DOHH2 (cell line): ENCODE data around the gene NPAS3.

ENCODE experiments used
- EZH2phosphoT487 ChIP-seq: fragments of 200-600 bp; sonication (generic); IDR thresholded peaks from 2 replicates; pipeline ENCODE4 v1.6.1; 2017; ENCODE audit warnings: borderline replicate concordance, mild to moderate bottlenecking, antibody characterized with exemption, low read length, moderate library complexity, mixed read lengths
- TF ChIP-seq, protein P1 (sequence below): fragments of 200-600 bp; sonication (generic); IDR thresholded peaks from one replicate; pipeline ENCODE4 v1.5.1; 2014; ENCODE audit warnings: antibody characterized with exemption, mild to moderate bottlenecking, low read depth, low read length; ENCODE audit not compliant: poor library complexity, severe bottlenecking

DNA sequence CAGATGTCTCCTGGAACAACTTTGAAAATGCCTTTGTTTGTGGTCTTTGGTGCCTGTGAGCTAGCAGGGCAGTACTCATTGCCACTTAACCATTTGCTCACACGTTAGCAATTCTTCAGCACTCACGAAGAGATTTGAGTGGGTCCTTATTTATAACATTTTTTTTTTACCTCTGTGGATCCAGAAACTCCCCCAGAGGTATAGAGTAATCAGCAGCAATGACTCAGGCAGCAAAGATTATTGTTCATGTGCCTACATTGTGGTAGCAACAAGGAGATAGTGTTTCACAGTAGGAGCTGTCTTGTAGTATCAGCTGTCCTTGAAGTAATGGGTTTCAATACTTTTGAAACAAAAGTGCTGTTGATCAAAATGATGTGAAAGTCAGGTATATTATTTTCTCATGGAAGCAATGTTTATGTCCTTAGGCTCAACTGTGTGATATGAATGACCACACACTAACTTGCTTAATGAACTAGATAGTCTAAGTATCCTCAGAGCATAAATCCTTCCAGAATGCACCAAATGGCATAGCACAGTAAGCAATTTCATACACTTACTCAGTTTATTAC lies 708.1 kb downstream of the NPAS3 start:
- TF ChIP-seq, protein P1, sequence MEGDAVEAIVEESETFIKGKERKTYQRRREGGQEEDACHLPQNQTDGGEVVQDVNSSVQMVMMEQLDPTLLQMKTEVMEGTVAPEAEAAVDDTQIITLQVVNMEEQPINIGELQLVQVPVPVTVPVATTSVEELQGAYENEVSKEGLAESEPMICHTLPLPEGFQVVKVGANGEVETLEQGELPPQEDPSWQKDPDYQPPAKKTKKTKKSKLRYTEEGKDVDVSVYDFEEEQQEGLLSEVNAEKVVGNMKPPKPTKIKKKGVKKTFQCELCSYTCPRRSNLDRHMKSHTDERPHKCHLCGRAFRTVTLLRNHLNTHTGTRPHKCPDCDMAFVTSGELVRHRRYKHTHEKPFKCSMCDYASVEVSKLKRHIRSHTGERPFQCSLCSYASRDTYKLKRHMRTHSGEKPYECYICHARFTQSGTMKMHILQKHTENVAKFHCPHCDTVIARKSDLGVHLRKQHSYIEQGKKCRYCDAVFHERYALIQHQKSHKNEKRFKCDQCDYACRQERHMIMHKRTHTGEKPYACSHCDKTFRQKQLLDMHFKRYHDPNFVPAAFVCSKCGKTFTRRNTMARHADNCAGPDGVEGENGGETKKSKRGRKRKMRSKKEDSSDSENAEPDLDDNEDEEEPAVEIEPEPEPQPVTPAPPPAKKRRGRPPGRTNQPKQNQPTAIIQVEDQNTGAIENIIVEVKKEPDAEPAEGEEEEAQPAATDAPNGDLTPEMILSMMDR, result no peak
- TF ChIP-seq EZH2phosphoT487, result no peak
